GM19043 (cell line): ENCODE measurements around the gene ANKS1B.

Source experiments
- ATAC-seq: cut with Tn5 transposase; IDR thresholded peaks from one replicate; pipeline ENCODE4 v1.9.1; 2021; ENCODE audit warnings: low read depth; ENCODE audit not compliant: unreplicated experiment

ANKS1B gene

DNA sequence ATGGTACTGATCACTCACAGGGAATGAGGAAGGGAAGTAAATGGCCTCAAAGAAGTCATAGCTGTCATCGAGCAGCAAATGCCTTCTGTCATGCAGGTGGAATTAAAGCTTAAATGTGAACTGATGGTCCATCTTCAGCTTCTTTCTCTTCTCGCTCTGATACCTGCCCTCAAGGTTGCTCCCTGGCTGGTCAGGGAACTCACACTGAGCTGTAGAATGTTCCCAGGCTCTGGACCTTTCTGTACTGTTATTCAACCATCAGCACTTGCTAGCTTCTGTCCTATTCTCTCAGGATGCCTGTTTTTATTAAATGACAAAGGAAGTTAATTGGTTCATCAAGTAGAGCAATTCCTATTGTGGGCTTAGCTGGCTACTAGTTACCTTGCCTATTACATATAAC is 875.8 kb downstream of the ANKS1B start:
- no peak for ATAC-seq

DNA sequence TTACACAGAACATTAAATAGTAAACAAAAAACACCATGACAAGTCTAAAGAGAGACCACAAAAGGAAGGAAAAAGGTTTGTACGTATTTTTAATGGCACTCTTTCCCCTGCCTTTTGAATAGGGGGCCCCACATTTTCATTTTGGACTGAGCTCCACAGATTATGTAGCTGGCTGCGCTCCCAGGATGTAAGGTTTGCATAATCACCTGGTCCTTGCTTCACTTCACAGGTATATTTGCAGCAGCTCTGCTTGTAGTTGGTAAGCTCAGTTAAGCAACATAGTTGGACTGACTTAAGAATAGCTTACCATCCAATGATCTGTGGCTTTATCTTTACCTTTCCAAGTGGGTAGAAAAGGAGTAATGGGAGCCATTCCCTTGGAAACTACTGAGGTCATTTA is 885.0 kb downstream of the ANKS1B start:
- no peak for ATAC-seq

DNA sequence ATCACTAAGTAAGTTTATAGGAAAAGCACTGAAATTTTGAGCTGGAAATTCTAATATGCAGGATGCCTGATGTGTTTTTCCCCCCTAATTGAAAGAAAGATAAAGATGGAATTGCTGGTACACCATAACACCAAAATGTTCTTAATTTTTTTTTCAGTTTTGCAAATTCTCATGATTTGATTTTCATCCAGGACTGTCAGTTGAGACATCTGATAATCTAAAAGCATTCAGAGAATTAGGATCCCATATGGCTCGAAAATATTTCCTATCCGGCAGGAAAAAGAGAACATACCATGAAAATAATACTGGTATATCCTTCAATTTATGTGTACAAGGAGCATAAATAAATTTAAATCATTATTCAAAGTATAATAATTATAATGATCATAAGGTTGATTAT is 887.6 kb downstream of the ANKS1B start:
- no peak for ATAC-seq

DNA sequence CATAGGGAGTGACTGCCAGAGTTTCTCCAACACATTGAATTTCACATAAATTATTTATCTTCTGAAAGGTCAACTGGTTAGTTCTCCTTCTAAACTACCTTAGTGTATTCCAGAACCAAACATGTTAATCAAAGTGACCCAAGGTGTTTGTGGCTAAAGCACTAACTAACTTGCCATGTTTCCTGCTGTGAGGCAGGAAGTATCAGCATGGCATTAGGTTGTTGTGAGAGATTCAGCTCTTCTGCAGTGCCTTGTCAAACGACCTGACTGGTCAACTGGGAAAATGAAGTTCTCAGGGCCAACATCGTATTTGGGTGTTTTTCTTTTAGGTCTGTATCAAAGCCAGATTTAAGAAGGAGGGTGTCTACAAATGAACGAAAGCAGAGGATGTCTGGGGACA is 891.6 kb downstream of the ANKS1B start:
- no peak for ATAC-seq

DNA sequence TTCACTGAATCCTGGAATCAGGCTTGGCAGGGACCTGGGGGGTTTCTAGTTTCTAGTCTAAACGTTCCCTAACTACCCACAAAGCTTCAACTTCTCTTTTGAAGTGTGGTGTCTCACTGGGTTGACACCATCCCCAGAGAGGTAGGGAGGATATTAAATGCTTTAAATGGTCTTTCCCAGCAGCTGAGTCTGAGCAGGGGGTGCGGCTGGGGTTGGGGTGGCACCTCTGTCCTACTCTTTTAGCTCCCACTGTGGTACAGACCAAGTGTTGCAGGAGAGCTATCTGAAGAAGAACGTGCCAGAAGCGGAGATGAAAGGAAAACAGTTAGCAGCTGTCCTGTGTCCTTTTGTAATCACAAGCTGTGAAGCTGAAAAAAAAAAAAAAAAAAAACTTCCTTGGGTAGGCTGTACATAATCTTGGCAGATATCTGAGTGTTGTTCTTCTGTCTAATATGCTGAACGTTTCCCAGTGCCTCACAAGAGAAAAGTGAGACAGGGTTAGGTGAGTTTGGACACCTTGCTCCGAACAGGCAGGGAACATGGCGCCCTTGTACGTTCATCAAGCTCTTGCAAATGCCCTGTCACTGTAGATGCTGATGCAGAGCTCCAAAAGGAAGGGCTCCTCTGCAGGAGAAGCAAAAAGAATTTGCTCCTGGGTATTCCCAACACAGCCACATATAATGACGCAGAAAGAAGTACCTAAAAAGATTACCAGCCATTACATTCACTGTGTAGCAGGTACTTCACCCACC is 892.5 kb downstream of the ANKS1B start:
- ATAC-seq: no peak

DNA sequence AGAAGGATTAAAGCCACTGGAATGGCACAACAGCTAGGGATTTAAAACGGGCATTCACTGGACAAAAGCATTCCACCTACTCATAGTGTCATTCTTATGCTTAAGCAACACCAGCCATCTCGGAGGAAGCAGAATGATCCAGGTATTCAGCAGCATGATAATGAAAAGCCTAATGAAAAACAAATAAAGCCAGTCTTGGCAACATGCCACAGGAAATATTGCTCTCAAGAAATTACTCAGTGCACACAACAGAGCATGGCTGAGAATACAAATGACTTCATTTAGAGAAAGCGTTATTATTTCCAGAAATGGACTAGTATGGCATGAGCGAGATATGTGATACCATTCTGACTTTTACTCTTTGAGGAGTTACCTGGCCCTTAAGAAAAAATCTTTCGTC is 897.5 kb downstream of the ANKS1B start:
- no peak for ATAC-seq

DNA sequence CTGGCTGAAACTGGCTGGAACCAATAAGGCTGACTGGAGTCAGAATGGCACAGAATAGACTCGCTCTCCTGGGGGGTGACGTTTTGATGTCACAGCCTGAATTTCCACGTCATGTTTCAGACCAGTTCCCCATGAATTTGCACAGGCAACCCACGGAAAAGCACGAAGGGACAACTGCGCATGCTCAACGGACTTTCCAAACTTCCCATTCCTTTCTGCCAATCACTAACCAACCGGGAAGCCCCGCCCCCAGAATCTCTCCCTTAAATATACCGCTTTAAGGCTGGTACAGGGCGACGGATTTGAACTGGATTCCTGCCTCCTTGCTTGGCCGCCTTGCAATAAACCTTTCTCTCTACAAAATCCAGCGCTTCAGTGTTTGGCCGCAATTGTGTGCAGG is 904.9 kb downstream of the ANKS1B start:
- no peak for ATAC-seq

DNA sequence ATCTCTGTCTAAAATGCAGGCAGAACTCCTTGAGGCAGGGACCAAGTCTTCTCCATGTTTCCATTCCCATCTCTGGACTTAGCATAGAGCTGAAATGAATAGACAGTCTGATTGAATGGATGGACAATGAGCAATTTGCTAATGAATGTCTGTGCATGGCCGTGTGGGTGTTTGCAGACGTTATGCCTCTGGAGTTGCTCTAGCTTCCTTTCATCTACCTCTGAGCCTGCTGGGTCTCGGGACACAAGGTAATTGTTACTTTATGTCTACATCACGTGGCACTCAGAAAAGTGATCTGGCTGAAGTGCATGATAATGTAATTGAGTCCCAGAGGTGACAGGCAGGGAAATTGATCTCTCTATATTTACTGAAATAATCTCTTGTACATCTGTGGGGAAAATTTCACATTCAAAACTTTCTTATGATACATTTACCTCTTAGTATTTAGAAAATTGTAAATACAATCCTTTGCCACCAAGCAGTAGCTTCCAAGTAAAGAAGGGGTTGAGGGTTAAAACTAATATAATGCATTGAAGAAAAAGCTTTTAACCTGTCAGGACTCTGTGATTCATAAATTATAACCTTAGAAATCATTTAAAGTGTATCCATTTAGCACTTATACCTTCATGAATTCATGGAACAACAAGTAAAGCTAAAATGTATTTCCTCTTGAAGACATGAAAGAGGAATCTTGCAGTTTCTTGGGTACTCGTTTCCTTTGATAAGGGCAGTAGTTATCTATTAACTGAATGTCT is 915.6 kb downstream of the ANKS1B start:
- no peak for ATAC-seq

DNA sequence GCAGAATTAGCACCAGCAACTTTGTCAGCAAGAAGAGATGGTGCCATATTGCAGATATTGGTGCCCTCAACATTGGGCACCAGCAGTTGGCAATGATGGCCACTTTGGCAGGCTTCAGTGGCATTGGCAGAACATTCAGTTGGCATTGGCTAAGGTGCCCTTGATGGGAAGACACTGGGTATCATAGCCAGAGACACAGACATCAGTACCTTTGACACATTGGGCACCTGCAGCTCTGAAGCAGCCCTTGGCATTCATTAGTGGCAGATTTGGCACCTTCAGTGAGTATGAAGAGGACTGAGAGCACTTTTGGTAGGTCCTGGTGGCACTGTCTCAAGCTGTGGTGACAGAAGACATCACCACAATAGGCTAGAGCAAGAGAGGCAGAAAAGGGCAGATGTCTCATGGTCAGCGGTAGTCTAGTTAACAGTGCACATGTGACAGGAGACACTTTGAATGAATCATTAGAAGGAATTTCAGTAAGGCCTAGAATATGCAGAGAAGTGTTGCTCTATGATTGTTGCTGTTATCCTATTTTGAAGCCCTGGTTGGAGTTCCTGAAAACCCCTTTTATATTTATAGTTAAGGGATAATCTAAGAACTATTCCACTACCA is 917.5 kb downstream of the ANKS1B start:
- no peak for ATAC-seq

DNA sequence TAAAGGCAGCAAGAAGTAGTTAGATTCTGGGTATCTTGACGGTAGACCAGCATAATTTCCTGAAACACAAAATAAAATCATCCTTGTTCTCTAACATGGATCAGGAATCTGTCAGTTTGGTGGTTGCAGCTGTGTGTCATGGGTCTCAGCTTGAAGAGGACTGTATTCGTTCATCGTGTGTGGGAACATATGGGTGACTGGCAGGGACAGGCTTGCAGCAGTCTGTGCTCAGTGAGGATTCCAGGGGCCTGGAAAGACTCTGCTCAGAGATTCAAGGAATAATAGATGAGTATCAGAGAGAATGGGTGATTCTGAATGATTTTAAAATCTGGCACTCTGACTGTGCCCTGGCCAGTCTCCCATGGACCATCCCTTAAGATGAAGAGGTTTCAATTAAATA is 918.0 kb downstream of the ANKS1B start:
- no peak for ATAC-seq

DNA sequence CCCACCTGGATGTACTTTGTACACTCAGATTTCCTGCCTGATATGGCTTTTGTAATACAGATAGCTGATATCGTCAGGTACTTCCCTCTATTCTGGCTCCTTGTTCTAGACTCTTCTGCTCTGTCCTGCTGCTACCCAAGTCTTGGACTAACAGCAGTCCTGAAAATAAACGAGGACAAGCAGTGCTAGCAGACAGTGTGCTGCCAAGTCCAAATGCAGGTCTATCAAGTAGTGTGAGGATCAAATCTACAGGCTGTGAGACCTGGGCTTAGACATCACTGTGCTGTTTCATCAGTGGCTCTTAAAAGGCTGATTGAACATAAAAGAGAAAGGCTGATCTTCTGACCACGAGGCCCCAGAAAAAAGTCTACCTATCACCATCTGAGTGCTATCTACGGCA is 921.6 kb downstream of the ANKS1B start:
- no peak for ATAC-seq

DNA sequence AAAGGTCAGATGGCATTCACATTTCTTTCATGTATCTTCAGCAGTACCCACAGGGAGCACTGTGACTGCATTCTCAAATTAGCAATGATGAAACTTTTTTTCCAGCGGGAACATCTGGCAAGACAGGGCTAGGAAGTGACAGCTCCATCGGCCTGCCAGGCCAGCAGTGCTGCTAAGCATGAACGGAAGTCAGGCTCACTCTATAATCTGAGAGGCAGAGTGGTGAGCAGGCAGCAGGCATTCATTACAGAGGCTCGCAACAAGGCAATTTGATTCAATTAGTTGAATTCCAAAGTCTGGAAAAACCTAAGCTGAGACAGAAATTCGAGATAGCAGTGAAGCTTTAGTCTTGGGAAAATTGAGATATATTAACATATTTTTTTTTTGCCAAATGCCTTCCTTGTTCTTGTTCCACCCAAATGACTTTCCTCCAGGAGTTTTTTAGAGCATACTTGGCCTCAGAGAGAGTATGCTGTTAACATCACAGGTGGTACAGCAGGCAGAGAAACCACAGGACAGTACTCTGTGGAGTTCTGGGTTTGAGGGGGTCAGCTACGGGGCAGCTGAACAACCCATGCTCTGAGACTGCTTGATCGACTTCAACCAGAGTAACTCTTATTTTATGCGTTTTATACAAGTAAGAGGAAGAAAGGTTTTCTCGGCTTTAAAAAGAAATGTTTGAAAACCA is 924.8 kb downstream of the ANKS1B start:
- ATAC-seq: no peak

DNA sequence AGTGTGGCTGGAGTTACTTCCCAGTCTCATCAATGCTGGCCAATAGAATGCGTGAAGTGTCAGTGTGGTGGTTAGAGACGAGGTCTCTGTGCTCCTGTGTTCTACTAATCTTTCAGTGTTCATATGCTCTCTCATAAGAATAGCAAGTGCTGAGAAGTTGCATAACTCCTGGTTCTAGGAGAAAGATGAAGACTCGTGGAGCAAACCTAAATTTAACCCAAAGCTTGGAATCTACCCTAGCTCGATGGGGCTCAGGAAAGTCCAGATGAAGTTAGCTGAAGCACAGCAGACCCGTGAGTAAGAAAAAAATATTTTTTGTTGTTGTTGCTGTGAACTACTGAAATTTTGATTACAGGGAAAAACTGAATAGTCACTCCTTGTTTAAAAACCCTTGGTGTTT is 927.1 kb downstream of the ANKS1B start:
- no peak for ATAC-seq

DNA sequence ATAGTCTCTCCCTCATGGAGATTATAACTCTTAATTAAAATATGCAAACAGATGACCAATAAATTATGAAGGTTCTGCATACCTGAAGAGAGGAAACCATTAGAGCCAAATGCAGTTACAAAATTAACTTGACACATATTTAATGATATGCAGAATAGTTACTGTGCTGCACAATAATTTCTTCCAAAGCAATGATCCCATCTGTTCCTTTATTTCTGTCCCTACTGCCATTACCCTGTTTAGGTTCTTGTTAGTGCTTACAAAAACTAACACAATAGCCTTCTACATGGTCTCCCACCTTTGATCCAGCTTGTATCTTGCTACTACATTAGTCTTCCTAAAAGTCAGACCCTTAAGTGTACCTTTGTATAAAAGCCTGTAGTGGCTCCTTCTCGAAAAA is 928.5 kb downstream of the ANKS1B start:
- no peak for ATAC-seq

DNA sequence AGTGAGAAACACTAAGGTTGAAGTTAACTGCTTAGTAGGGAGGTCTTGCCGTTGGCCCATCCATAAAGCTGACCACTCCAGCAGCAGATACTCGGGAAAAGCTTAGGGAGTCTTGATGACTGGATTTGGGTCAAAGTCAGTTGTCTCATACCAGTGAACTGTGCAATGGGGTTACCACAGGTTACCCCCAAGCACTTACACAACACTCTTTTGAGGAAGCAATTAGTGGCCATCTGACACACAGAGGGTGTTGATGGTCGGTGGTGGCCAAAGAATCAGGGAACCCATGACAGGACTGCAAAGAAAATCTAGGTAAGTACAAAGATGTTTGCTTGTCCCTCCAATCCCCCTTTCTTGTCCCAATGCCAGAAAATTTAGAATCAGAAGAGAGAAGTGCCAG is 929.4 kb downstream of the ANKS1B start:
- no peak for ATAC-seq

DNA sequence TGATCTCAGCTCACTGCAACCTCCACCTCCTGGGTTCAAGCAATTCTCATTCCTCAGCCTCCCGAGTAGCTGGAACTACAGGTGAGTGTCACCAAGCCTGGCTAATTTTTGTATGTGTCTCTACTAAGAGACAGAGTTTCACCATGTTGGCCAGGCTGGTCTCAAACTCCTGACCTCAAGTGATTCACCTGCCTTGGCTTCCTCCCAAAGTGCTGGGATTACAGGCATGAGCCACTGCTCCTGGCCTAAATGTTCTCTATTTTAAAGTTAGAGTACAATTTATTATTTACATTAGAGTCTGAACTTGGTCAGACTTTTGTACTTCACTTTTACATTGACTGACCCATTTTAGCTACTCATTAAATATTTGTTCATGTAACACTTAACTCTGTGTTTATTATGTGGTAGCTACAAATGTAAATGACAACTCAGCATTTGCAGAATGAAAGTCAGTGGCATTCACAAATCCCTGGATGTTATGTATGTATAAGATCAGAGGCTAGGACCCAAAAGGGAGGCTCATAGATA is 930.1 kb downstream of the ANKS1B start:
- ATAC-seq: no peak

DNA sequence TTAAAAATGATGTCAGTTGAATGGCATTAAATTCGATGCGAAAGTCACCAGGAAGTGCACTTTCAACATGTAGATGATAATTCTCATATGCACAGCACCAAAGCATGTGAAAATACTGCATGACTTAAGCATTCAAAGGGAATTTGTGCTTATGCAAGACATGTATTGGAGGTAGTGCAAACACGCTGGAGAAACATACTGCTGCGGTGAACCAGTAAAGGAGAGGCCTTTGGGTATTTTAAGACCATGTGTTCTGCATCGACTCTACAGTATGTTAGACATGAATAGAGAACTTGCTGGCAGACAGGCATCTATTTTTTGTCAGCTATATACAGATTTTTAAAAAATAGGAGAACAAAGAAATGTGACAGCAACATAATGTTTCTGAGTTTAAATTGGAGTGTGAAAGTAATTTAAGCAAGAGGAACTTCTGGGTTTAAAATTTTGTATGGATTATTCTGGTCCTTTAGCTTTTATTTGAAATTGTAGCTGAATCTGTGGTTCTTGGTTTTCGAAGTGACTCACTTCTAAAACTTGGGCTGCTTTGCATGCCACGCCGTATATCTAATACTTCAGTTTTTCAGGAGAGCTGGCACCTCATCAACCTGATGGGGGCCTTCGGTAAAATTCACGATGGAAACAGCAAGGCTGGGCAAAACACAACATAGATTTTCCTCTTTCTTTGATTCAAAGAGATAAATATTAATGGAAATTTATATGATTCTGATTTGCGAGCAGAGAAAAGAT is 930.9 kb downstream of the ANKS1B start:
- ATAC-seq: no peak

DNA sequence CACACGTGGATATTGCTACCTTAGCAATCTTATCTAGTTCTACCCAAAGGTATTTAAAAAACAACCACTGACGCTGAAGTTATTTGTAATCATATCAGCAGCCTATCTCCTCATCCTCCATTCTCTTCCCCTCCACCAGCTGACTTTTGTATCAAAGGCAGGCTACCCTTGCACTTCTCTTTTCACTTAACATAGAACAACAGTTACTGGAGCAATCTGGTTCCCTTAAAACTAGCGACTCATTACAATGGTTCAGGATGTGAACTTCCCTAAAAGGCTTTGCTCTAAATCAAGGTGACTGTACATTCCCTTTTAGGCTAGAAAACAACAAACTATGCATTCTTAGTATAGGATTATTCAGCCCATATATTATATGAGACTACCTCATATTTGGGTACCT is 935.0 kb downstream of the ANKS1B start:
- no peak for ATAC-seq

DNA sequence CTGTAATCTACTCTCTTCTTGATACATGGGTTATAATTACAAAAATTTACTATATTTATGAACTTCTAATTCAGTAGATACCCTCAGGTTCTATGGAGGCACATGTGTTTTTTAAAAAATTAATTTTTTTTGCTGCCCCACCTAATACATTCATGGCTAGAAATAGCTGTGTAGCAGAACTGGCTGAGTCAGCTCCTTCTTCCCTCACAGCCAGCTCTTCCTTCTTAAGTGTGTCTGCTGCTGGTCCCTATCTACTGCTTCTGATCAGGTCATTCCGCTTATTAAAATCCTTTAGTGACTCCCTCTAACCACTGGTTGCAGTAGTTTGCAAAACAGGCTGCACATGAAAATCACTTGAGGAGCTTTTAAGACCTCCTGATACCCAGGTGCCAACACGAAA is 939.6 kb downstream of the ANKS1B start:
- ATAC-seq: no peak

DNA sequence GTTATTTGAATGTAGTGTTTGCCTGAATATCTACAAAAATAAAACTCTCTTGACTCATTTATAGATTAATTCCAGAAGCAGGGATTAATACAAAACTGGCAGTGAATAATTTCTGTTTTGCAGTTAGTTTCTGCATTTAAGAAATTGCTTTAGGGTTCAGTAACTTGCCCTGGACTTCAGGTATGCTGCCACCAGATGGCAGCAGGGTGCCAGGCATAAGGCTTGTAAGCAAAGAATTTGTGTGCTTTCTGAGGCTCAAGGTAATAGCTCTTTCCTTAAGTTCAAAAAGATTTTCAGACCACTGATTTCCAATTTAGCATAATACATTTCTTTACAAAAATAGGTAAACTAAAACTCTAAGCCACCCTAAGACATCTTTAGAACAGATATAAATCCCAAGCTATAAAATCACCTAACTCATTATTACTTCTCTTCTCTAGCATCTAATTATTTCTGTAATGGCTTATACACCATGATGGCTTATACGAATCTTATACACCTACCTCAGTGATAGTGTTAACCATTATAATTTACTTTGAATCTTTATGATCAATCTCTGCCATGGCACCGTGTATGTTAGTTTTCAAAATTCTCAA is 941.3 kb downstream of the ANKS1B start:
- no peak for ATAC-seq
